HT-29 (cell line): ENCODE results near the gene RBM20. TPM values are rescaled to one million over a fixed set of nuclear protein-coding genes. Genes with fewer than 3 reads are reported as not detected.
"Not testable (repeated sequence)": the region's sequence is repeated elsewhere in the genome, so short reads cannot be mapped to it uniquely, and the experiment has no call there.

Experiments
- DNase-seq: peaks from one replicate; pipeline ENCODE4 v3.0.0-alpha.2; 2015; ENCODE audit warnings: low spot score
- total RNA-seq: library from RNA; depleted of rRNA; stranded (reverse); fragments of >200 nt; shearing (Covaris generic); gene quantifications from 2 replicates; pipeline ENCODE4 v1.2.3, GENCODE V29; 2014

The RBM20 gene
- total RNA-seq, 1 experiment from 2014 or later: not detected

DNA sequence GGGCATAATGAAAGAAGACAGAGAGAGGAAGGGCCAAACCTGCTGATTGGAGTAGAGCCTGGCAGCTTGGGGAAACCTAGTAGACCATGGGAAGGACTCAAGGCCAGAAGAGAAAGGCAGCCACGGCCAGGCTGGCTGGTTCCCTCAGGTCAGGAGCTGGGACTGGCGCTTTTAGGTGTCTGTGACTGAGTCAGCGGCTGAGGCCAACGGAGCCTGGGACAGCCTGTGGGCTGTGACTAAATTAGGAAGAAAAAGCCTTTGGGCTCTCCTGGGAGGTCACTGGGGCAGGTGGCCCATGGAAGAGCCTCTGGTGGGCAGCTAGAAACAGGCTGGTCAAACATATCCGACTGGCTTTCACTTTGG lies 118.7 kb downstream of the RBM20 start:
- DNase-seq: no peak

- no peak for DNase-seq
These were observed 120.2 kb downstream of the RBM20 start for GRCh38 chr10:110764378-110764777.

- DNase-seq: no peak
These were observed 120.8 kb downstream of the RBM20 start for GRCh38 chr10:110764793-110765512.

GRCh38 chr10:110765513-110766319 lies 121.6 kb downstream of the RBM20 start:
- DNase-seq: no peak

- not testable (repeated sequence) for DNase-seq
These were observed 123.5 kb downstream of the RBM20 start for GRCh38 chr10:110767601-110768000.

DNA sequence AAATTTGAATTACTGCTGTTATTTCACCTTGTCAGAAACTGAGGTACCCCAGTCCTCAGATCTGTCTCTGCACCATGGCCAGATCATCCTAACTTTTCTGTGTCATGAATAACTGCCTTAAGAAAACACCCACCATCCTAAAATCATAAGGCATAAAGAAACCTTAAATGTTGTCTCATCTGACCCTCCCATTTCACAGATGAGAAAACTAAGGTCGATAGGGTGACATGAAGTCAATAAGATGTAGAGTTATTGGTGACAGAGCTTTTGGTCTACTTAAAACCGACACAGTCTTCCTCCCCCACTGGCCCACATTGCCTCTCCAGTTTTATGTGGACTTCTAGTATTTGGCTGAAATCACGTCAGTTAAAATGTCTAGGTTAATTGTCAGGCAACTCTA lies 126.1 kb downstream of the RBM20 start:
- DNase-seq: no peak

DNA sequence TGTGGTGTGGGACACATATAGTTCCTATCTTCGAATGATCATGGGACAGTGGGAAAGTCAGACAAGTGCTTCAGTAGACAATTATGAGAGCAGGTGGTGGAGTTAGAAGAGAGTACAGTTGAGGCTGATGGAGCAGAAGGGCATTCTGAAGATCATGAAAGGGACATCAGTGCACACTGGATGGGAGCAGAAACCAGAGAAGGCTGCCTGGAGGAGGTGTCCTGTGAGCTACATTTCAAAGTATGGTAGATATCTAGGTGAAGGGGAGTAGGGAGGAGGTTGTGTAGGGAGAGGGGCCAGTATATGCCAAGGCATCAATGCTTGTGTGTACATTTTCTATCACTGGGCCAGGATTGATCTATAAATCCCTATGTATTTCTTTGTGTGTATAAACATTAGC lies 127.3 kb downstream of the RBM20 start:
- DNase-seq: no peak

GRCh38 chr10:110771991-110772390 lies 127.9 kb downstream of the RBM20 start:
- DNase-seq: no peak

- no peak for DNase-seq
These were observed 128.4 kb downstream of the RBM20 start for GRCh38 chr10:110772454-110773025.

- no peak for DNase-seq
These were observed 129.5 kb downstream of the RBM20 start for GRCh38 chr10:110773693-110774068.

DNA sequence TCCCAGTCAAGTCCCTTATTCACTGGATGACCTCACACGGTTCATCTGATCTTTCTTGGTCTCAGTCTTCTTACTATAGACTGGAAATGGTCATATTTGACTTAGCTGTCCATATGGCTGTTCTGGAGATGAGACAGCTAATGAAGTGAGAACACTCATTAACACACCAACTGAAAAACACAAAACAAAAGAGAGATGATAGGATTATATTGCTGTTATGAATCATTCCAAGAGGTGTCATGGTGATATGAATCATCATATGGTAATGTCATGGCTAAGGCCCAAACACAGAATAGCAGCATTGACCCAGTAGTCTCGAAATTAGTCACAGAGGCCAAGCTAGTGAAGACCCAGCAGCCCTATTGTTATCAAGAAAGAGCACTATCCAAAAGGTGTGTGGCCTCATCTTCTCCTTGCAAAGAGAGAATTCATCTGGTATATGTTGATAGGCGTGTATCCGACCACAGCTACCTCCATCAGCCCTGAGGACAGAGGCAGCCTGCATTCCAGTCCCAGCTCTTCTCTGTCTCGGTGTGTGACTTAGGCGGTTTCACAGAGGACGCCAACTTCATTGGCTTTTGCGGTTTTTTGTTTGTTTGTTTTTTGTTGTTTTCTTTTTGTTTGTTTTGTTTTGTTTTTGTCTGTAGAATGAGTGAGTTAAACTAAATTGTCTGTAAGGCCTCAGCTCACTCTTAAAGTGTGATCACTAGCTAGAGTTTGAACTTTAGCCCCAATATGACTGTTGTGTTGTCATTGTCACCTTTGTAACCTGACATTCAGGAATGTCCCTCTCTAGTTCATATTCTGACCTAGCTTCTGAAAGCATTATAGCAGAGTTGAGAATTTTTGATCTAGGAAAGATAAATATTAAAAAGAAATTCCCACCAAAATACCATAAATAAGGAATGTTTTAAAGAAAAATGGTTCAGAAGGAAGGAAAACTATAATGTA lies 130.2 kb downstream of the RBM20 start:
- peak; percentile 79 for DNase-seq

DNA sequence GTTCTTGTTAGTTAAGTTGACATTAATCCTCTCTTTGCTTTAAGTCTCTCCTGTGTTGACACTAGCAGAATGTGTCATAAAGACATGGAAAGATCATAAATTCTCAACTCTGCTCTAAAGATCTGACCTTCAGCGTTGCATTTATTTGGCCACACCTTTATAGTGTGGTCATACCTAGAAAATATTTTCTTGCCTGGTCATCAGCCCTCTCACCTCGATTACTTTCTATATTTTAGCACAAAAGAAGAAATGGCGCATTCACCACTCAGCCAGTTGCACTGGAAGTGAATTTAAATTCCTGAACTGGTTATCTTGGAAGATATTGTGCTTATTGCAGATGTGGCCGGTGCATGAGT lies 130.9 kb downstream of the RBM20 start:
- DNase-seq: no peak

DNA sequence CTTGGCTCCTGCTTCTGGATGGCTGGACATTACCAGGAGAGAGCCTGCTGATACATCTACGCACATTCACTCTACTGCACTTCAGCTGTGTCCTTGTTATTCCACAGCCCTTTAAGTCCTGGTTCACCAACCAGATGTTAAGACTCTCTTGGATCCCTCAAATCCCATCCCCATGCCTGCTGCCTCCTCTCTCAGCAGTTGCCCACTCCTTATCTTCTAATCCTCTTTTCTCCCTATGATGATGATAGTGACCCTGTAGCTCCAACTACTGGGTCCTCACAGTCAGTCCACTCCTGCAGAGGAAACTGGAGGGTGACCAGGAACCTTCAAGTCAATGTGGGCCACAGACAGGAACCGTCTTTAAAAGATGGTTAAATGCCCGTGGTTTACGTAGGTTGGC lies 131.3 kb downstream of the RBM20 start:
- peak; percentile 18 for DNase-seq

DNA sequence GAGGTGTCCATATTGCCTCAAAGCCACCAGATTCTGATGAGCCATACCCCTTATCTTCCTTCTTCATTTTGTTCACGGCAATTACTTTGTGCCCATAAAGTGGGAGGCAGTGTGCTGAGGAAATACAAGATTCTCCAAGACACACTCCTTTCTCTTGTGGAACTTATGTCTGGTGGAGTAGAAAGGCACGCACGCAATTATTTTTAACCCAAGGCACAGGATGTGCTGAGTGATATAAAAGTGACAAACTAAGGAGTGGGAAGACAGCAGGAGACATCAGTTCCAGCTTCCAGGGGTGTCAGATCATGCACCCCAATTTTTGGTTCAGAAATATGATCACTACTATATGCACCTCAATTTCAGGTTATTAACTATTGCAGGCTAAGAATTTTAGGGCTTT lies 132.9 kb downstream of the RBM20 start:
- no peak for DNase-seq

DNA sequence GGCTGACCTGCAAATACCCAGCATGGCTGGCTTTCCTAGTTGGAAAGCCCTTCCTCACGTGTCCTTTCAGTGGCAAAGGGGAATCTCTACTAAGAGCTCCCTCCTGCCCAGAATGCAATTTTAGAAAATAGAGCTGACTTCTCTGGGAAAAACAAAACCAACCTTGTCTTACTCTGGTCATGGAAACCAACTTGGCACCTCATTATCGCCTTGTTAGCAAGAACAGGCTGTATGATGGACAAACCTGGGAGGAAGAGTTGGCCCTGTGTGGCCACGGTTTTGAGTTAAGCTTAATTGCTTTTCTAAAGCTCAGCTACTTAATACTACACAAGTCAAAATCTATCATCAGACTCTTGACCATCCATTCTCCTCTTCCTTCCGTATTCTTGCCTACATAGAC lies 133.5 kb downstream of the RBM20 start:
- DNase-seq: no peak

GRCh38 chr10:110778211-110778610 lies 134.1 kb downstream of the RBM20 start:
- no peak for DNase-seq

DNA sequence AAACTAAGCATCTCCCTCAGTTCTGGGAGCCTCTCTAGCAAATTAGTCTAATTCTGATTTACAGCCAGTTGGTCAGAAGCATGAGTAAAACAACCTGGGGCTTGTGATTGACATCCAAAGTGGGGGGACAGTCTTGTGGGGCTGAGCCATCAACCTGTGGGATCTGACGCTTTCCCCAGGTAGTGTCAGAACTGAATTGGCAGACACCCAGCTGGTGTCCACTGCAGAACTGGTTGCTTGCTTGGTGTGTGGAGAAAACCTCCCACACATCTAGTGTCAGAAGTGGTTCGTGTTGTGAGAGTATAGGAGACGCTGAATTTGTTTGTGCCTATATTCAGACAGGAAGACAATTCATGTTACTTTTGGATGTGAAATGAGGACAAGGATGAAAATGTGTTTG lies 135.4 kb downstream of the RBM20 start:
- DNase-seq: no peak

DNA sequence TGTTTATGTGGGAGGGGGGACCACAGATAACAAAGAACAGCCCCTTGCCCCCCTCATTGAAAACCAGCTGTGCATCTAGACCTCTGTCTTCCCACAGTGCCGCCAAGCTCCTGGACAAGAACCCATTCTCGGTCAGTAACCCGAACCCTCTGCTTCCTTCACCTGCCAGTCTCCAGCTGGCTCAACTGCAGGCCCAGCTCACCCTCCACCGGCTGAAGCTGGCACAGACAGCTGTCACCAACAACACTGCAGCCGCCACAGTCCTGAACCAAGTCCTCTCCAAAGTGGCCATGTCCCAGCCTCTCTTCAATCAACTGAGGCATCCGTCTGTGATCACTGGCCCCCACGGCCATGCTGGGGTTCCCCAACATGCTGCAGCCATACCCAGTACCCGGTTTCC lies 136.6 kb downstream of the RBM20 start:
- no peak for DNase-seq

DNA sequence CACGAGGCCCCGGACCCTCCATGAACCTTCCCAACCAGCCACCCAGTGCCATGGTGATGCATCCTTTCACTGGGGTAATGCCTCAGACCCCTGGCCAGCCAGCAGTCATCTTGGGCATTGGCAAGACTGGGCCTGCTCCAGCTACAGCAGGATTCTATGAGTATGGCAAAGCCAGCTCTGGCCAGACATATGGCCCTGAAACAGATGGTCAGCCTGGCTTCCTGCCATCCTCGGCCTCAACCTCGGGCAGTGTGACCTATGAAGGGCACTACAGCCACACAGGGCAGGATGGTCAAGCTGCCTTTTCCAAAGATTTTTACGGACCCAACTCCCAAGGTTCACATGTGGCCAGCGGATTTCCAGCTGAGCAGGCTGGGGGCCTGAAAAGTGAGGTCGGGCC lies 137.0 kb downstream of the RBM20 start:
- DNase-seq: no peak

- no peak for DNase-seq
These were observed 138.5 kb downstream of the RBM20 start for GRCh38 chr10:110782616-110783015.

GRCh38 chr10:110783509-110784107 lies 139.5 kb downstream of the RBM20 start:
- DNase-seq: no peak
